NCI-H2081 (cell line): Measurements from ENCODE around the gene POU2F1.

Source experiments
- DNase-seq, 2 experiments: peaks; one replicate each; lab custom pipeline; 2025; lab: John Stamatoyannopoulos, UW

Gene POU2F1

GRCh38 chr1:167442854-167443565, 222.3 kb downstream of the POU2F1 start:
- DNase-seq = no peak

DNA sequence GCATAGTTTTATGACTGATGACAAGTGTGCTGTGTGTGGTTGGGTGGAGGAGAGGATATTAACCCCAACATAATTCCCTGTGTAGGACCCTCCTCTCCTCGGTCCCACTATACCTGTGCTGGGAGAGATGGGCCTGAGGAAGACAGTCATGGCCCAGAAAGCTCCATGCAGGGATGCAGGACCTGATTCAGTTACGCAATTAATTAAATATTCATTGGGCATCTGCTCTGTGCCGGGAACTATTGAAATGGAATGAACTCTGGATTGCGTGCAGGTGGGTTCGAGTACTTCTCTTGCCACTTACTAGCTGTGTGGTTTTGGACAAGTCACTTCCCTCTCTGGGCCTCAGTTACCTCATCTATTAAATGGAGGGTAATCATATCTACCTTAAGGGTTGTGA, 223.1 kb downstream of the POU2F1 start:
- DNase-seq = no peak

GRCh38 chr1:167446966-167447365, 226.3 kb downstream of the POU2F1 start:
- DNase-seq = no peak

- no peak for DNase-seq
Observed at GRCh38 chr1:167447521-167448136, 226.9 kb downstream of the POU2F1 start.

- DNase-seq = no peak
Observed at GRCh38 chr1:167450843-167451242, 230.2 kb downstream of the POU2F1 start.

GRCh38 chr1:167452483-167452882, 231.8 kb downstream of the POU2F1 start:
- DNase-seq = no peak

DNA sequence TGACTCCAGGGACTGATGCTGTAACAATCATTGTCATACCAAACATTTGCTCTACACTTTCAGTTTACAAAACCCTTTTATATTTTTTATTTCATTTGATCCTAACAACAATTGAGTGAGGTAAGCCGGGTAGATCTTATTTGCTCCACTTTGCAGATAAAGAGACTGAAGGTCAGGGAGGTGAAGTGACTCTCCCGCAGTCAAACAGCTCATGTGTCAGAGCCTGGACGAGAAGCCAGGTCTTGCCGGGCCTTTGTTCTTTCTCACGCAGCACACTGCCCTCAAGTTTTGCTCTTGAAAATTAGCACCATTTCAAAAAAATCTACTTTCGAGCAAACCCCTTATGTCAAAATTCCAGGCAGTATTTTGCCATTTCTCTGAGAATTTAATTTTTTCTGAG, 232.4 kb downstream of the POU2F1 start:
- no peak for DNase-seq

- no peak for DNase-seq
Observed at GRCh38 chr1:167454304-167454893, 233.7 kb downstream of the POU2F1 start.

GRCh38 chr1:167454894-167455785, 234.5 kb downstream of the POU2F1 start:
- DNase-seq = peak; percentile 52 to 64

DNA sequence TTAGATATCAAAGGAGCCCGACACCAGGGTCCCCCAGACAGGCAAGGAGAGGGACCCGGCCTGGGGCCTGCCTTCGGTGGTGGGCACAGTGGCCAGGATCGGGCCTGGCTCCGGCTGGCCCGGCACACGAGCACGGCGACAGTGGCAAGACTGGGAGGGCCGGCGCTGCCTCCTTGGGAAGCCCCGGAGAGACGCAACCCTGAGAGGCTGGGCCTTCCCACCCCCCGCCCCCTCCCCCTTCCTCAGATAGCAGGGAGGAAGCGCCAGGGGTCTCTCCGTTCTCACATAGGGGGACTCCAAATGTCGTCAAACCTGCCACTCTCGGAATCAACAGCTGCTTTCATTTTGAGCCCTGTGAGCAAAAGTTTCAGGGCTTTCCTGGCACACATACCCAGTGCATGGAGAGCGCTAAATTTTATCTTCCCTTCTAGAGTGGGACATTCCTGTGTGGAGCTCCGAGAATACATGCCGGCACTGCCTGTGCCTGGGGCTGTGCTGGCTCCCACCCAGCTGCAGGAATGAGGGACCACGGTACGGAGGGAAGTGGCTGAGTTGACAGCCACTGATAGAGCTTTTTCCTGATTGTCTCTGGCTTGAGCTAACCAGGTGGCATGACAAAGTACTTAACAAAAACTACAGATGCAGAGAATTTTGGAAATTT, 235.2 kb downstream of the POU2F1 start:
- no peak for DNase-seq

DNA sequence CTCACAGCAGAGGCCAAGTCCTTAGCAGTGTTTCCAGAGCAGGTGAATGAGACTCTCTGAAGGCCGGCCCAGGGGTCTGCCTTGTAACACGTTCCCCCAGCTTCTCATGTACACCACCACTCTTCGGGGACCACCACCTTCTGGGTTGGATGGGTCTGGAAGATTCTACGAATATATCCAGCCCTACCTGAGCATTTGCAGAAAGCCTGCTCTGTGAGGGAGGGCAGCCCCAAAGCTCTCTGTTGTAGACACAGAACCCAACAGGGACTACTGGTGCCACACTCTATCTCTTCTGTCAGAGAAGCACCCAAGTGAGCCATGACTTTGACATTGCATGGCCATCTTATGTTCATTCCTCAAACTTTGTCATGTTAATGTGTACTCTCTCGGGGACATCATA, 235.8 kb downstream of the POU2F1 start:
- DNase-seq = no peak

- DNase-seq = no peak
Observed at GRCh38 chr1:167456926-167457325, 236.2 kb downstream of the POU2F1 start.

DNA sequence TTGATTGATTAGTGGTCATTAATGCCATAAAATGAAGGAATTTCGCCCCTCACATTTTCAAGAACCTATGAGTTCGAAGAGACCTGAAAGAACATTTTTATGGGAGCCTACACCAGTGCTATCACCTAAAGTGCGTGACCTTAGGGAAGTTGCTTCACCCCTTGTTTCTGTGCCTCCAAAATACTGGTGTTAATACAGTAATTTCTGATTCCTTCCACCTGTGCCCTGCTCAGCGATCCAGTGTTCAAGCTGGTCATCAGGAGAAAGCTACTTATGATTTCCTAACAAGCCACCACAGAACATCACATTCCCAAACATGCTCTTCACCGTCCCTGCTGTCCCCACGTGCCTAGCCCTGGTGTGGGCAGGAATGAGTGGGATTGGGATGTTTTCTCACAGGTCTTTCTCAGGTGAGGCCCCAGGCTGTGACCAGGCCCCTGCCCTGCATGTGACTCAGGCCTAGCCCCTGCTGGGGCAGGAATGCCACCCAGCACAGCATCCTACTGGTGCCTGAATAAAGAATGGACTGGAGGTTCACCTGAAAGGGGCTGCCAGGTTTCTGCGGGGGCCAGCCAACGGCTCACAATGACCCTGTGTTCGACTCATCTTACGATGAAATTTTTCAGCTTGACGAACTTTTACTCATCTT, 237.4 kb downstream of the POU2F1 start:
- no peak for DNase-seq

GRCh38 chr1:167460836-167461235, 240.2 kb downstream of the POU2F1 start:
- no peak for DNase-seq

DNA sequence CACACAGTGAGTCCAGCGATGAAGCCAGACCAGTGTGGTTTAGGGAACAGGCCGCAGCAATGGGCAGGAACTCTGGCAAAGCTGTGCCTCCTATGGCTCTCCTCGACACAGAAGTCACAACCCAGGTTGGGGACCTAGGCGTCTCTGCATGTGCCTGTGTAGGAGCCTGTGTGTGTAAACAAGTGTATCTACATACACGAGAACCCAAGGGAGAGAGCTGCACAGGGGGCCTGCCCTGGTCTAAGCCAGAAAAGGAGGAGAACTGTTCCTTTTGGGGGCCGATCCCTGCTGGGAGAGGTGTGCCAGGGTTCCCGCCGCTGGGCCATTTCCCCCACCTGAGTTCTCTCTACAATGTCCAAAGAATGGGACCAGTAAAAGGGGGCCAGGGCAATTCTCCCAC, 241.7 kb downstream of the POU2F1 start:
- DNase-seq = no peak

DNA sequence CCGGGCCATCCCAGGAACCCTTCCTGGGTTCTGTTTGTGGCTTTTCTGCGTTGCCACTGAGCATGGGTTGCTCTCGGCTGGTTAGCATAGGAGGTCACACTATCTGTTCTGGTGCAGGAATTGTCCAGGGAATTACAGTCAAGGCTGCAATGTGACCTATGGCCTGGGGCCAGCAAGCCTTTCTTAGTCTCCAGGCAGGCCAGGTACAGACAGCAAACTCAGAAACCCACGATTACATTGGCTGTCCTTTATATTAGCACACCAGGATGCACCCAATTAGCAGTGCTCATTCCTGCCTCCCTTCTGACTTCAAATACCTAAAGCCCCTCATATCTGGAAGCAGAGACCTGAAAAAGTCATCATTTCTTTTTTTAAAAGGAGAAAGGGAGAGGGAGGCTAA, 242.4 kb downstream of the POU2F1 start:
- DNase-seq = no peak

GRCh38 chr1:167463875-167464575, 243.3 kb downstream of the POU2F1 start:
- DNase-seq = no peak

DNA sequence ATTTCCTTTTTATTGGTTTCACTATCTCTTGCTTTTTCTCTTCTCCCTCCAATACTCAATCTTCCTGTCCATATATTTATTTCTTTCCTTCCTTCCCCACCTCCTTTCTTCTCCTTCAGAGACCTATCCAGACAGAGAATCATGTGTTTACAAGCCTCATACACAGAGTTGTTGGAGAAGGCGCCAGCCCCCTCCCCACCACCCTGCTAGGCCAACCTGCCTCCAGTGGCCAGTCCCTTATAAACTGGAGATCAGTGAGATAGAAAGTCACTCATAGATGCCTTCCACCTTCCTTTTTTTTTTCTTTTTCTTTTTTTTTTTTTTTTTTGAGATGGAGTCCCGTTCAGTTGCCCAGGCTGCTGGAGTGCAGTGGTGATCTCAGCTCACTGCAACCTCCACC, 244.3 kb downstream of the POU2F1 start:
- no peak for DNase-seq

GRCh38 chr1:167465743-167466142, 245.1 kb downstream of the POU2F1 start:
- DNase-seq = no peak

GRCh38 chr1:167467126-167467710, 246.5 kb downstream of the POU2F1 start:
- DNase-seq = no peak
